Stimulated activated naive CD4-positive, alpha-beta T cell (primary cell): Measurements from ENCODE around the gene KIFC3.
"Not testable (repeated sequence)": the region's sequence is repeated elsewhere in the genome, so short reads cannot be mapped to it uniquely, and the experiment has no call there.

Experiments
- DNase-seq, 6 experiments: peaks; one replicate each; lab custom pipeline; 2025; lab: John Stamatoyannopoulos, UW

The KIFC3 gene

DNA sequence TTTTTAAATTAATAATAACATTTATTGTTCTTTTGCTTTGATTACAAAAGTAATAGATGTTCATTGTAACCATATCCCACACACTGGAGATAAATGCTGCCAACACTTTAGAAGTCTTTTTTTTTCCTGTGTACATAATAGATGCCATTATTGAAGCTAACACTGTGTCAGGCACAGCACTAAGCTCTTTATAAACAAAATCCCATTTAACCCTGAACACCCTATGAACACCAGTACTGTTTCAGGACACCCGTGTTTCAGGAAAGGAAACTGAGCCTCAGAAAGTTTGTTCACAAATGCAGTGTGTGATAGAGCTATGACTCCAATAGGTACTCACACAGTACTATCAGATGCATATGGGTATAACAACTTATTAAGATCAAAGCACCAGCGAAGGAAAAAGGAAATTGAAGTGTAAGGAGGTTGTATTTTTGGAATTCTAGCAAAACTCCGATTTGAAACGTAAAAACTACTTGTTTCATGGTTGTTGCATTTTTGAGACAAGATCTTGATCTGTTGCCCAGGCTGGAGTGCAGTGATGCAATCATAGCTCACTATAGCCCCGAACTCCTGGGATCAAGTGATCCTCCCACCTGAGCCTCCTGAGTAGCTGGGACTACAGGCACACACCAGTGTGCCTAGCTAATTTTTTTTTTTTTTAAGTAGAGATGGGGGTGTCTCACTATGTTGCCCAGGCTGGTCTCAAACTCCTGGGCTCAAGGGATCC, 2.0 kb upstream of the KIFC3 start:
- no peak for DNase-seq

DNA sequence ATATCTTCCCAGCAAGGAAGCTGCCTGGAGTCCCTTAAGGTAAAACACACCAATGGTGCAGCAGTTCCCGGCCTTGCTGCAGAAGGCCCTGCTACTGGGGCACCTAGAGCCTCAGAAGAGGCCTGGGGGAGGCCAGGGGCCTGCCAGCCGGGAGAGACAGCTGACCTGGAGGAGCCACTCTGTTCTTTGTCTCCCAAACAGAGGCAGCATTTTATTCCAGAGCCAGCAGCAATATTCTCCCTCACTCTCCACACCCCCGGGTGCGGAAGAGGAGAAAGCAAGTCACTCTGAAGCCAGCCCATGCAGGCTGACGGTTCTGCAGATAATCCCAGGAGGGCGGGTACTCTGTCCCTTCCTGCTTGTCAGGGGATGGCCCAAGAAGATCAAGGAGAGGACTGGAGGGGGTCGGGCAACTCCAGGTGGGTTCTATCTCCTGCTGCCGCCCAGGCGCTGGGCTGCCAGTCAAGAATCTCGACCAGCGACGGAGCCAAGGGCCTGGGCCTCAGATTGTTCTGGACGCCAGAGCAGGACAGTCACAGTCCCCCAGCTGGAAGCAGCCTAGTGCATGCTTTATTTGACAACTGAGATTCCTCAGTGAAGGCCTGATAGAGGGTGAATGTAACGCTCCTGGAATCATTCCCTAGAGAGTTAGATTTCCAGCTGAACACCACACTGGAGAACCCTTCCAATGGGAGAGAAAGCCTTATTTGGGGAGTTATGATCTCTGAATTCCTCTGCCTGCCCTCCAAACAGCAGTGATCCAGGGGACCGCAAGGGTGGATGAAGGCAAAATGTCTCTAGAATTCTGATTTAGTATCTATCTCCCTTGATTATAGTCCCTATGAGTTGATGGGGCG, 1.1 kb upstream of the KIFC3 start:
- no peak for DNase-seq

DNA sequence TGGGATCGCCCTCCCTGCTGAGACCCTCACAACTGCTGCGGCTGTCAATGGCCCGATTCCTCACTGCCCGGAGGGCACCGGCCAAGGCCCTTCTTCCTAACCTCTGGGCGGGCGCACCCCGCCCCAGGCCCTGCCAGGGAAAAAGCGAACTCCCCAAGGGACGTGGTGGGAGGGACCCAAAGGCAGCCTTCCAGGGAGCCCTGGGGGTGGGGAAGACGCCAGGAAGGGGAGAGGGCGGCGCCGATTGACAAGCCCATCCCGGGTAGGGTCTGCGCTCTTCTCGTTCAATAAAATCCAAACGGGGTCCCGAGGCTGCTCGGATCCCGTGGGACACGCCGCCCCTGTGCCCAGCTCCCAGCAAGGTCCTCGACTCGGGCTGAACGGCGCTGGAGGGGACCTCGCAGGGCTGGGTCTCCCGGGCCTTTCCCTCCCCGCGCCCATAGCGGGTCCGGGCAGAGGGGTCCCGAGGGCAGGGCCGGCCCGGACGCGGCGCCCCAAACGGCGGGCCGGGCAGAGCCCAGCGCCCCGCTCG, 416 bp downstream of the KIFC3 start:
- DNase-seq = no peak

DNA sequence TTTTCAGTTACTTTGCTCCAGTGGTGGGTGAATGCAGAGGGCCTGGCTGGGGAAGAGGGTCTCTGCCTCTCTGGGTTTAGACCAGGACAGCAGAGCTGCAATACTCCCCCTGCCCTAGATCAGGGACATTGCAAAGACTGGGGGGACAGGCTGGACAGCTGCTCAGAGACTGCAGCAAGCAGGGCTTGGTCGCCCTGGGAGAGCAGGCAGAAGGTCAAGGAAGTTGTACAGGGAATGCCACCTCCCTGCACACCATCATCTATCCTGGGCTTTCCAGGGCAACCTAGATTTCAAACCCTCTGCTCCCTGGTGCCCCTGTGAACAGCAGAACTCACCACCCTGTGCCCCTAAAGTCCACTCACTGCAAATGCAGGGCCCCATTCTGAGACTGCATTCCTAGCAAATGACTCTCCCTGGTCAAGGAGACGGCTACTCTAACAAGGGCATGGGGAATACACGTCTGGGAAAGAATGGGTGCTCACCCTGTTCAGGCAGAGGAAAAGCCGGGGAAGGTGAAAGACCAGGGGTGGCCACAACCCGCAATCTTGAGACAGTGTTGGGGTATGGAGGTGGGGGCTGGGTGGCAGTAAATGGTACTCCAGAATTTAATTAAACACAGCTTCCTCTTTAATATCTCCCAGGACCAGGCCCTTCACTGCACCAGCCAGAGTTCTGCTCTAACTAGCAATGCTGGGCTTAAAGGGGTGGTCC, 1.0 kb downstream of the KIFC3 start:
- DNase-seq = no peak

DNA sequence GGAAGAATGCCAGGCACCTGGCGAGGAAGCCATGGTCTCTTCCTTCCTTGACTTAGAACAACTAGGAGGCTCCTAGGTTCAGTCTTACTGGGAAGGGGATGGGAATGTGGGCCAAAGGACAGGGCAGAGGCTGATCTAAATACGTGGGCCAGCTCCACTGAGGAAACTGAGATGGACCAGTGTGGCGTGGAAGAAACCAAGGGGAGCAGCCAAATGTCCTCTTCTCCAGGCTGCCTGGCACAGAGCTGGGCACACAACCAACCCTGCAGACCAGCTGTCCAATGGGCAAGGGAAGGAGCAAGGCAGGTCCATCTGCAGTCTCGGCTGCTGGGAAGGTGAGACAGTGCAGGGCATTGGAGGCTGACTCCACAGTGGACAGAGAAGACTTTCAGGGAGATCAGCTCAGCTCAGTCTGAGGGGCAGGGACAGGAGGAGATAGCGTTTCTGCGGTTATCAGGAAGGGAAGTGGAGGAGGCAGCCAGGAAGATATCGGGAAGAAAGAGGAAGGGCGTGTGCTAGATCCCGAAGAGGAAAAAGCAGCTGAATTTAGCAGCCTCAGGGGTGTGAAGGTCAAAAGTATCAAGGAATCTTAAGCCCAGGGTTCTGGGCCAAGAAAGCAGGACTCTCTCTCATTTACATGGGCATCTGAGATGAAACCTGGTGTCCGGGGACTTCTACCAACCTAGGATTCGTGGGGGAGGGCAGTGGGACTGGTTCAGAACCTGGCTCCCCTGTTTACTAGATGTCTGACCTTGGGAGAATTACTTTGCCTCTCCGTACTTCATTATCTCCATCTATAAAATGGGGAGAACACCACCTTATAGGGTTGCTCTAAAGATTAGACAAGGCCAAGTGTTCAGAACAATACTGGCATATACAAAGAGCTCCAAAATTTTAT, 1.8 kb downstream of the KIFC3 start:
- DNase-seq = no peak

DNA sequence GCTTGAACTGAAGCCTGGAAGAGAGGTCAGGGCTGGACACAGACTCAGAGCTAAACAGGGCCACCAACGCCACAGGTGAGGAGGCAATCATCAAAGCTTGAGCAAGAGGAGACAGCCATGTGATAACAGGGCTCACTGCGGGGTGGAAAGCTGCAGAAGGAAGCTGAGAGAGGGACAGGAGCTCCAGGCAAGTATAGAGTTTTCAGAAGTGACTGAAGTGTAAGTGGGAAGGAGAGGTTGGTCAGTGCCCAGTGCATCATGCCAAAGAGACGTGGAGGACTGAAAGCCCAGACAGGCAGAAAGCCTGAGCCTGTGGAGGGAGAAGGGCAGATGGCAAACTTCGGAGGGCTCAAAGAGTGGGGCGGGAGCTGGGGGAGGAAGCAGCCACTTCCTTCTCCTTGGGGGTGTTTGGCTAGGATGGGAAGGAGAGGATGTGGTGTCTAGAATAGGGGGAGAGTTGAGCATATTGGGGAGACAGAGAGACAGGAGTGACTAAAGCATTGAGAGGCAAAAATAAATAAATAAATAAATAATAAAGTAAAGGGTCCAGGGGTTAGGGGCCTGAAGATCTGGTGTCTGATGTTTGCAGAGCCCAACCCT, 2.6 kb downstream of the KIFC3 start:
- no peak for DNase-seq

DNA sequence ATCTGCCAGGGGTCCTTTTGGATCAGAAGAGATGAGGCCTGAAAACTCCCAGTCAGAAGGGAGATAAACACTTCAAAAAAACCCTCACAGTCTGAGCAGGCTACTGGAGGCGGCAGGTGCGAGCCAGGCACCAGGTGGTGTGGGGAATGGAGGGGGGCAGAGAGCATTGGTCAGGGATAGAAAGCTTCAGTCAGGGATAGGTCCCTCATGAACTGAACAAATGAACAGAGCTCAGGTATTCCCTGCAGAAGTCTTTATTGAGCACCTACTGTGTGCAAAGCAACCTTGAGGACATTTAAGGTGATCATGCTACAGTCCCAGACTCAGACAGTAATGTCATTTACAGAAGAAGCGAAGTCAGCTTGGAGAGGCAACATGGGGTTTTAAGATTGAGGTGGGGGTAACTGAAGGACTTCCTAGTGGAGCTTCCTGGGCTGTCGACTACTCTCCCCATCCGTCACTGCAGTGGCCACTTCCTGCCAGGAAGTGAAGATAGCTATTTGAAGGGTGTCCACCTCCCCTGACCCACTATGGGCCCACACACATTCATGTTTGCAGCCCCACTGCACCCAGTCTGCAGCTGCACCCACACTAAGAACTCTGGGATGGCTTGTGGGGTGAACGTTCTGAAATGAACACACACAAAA, 3.2 kb downstream of the KIFC3 start:
- no peak for DNase-seq

DNA sequence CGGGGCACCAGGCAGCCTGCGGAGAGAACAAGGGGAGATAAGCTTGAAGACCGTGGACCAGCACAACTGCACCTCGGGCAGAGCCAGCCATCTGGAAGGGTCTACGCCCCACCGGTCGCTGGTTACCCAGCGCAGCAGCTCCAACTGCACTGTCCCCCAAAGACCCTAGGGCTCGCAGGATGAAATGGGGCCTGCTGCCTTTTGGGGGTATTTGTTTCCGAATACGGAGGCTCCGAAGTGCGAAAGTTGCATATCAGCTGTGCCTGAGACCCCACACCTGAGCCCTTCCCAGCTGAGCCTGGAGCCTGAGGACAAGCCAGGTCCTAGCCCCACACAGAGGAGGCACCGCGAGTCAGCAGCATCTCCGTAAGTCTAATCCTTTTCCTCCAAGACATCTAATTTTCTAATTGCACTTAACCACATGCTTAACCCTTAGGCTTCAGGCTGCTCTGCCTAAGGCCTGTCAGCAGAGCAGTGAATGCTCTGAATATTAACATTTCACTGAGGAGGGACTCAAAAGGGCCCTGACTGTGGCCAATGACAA, 4.0 kb downstream of the KIFC3 start:
- no peak for DNase-seq

DNA sequence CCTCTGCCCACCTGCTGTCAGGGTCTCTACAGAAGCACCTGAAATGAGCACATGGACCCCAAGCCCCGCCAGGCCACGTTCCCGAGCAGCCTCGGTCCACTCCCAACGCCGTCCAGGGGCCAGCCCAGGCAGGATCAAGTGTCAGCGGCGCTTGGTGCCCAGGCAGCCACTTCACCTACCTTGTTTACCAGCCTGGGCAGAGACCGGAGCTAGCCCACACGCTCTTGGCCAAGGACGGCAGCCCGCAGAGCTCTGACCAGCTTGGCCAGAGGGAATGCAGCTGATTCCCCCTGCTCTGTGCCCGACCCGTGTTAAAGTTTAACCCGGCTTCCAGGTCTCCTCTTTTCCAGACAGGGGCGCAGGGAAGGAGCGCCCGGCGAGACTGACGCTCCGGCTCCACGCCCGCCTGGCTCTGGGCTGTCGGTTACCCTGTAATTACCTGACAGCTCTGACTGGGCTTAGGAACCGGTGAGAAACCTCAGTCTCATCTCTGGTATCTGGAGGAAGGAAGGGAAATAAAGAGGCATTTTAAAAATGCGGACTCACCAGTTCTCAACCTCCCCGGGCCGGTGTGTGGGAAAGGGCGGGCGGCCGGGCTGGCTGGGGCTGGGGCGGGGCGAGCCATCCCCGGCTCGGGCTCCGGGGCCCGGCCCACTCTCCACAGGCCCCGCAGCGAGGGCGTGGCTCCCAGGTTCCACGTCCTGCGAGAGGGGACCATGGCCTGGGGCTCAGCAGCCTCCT, 4.6 kb downstream of the KIFC3 start:
- DNase-seq = no peak

DNA sequence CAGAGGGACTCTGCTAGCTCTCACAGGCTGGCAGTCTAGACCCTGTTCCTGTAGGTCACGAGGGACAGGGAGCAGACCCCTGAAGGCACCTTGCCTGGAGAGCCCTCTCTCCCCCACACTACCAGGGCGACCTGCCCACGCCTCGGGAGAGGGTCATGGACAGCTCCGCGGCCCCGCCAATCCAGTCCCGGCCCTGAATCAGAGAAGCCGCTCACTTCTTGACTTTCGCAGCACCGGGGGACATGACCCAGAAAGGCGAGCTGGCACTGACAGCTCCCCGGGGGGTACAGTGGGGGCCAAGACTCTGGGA, 5.1 kb downstream of the KIFC3 start:
- DNase-seq = no peak

DNA sequence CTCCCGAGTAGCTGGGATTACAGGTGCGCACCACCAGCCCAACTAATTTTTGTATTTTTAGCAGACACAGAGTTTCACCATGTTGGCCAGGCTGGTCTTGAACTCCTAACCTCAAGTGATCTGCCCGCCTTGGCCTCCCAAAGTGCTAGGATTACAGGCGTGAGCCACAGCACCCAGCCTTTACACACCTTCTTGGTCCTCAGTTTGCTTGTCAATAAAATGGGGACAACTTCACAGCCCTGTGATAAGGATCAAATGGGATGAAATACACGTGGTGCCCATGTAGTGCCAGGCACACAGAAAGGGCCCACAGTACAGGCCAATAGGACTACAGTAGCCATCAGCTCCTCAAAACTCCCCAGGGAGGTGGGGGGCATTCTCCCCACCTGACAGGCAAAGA, 6.3 kb downstream of the KIFC3 start:
- not testable (repeated sequence) for DNase-seq

DNA sequence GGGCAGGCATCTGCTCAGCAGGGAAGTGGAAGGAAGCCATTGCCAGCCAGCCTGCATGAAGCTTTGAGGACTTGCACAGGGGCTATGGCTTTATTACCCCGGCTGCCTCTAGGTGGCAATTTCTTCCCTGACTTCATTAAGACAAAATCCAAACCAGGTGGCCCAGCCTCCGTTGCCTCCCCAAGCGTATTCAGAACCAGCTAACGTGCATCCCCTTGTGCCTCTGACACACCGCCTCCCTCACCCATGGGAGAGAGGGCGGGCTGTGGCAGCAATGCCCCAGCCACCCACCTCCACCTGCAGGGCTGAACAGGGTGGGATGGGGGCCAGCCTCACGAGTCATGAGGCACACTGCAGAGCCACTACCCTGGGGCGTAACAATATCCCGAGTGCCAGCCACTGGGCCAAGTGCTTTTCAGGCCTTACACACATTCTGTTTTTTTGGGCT, 6.8 kb downstream of the KIFC3 start:
- DNase-seq = no peak

DNA sequence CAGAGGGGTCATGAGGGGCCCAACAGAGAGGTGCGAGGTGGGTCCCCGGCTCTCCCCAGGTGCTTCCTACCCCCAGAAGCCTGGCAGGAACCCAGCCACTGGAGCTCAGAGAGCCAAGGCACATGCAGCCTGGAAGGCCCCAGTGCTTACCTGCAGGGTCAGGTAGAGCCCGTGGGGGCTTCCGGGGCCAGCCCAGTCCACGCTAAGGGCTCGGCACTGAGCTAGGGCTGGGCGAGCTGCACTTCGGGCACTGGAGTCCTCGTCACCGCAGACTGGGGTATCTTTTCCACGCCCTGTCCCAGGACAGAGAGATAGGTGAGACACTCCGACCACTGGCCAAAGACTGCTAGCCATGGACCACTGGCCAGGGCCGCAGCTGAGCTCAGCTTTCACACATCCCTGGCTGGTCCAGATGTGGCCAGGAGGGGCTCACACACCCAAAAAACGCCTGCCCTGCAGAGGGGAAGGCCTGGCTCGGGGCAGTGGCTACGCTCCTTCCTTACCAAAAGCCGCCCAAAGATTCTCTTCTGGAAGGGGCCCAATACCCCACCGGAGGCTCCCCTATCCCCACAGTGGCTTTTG, 7.4 kb downstream of the KIFC3 start:
- DNase-seq = no peak

DNA sequence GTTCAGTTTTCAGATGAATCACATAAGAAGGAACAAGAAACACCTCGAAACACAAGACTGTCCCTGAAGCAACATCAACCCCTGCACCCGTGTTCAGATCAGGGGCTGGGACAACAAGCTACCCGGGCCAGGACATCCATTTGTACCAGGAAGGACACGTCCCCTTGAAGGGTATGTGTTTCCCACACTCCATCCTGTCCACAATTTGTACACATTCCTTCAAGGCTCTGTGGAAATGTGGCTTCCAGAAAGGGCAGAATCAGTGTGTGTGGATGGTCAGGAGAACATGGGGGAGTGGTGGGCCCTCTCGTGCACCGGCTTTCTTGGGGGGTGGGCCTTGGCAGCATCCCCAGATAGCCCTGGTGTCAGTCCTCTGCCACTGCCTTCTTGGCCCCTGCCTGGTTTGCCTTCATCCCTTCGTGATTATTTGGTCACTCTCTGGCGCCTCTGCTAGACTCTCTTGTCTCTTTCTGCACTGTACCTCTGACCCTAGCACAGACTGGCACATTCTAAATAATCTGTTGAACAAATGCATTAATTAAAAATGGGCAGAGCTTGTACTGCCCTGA, 10.3 kb downstream of the KIFC3 start:
- DNase-seq = no peak

DNA sequence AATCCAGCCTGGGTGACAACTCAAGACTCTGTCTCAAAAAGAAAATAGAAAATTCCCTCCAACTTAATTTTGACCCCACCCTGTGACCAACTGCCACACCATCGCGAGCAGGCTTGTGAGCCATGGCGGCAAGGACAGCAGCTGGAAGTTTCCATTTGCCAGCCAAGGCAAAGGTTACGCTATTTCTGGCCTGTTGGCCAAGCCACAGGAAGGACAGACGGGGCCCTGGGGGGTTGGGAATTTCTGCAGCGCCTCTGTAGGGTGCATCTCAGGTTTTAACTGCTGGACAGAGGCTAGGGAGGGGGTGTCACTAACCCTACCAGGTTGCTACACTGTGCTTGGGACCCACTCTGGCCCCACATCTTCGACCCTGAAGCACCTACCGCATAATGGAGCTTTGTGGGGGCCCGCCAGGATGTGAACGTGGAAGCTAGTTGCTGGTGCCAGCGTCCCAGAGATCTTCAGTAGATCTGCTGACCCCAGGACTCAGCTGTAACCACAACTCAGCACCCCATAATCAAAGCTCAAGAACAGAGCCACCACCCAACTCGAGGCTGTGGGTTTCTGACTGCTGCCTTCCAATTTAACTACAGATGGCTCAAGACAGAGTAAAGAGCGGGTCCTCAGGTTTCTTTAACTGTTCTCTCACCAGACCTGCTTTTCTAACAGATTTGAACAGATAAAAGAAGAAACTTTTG, 10.9 kb downstream of the KIFC3 start:
- DNase-seq = no peak

DNA sequence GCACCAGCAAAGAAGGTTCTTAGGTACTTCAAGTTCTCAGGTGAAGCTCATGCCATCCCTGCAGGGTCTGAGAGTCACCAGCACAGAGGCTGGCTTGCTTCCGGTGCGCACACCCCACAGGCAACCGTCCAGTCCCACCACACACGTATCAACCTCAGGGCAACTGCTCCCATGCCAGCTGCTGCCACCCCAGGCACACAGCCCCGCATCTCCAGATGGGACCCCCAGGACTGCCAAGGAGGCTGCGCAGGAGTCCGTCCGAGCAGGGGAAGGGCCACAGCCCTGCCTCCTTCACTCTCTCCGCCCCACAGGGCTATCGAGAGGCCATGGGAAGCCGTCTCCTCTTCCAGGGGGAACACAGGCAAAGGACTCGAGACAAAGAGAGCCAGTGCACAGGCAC, 13.3 kb downstream of the KIFC3 start:
- no peak for DNase-seq

DNA sequence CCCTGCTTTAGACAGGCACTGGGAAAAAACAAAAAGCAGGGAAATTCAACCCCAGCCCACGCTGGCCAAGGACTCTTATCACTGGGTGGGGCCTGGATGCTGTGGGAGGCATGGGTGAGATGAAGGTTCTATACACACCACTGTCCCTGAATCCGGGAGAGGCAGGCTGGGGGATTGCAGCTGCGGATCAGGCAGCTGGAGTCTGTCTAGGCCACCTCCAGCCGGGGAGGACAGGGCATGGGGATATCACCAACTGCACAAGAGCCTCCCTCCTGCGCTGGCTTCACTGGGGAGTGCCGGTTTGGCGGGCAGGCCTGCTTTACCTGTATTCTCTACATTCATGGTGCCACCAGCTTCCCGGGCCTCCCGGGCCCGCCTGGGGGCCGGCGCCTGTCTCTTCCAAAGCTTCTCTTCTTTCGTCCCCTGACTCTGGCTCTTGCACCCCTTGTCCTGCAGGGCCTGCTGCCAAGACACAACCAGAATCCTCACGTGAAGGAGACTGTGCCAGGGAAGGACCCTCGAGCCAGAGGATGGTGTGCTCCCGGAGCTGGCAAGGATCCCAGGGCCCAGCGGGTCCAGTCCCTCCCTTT, 13.9 kb downstream of the KIFC3 start:
- DNase-seq = no peak

DNA sequence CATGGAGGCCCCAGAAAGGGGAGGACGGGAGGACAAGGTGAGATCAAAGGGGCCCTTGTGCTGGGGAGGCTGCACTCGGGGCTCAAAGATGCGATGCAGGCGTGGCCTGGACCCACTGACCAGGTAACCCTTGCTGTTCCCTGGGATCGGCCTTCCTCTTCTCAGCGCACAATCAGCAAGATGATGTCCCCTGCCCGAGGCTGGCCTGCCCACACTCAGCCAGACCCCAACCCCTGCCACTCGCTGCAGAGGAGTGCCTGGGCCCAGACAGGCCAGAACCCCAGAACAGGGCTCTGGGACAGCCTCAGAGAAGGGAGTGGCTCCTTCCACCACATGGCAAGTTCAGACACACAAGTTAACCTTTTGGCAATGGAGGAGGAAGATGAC, 14.8 kb downstream of the KIFC3 start:
- DNase-seq = no peak
